ENCODE measurements around the gene MS4A14. TPM values are rescaled to one million over a fixed set of nuclear protein-coding genes. Genes with fewer than 3 reads are reported as not detected.

Gene MS4A14
- total and polyA plus RNA-seq, 9 of the 15 experiments (the other 6 are each of a cell fraction or from before 2014, with no cell fraction given): not detected

DNA sequence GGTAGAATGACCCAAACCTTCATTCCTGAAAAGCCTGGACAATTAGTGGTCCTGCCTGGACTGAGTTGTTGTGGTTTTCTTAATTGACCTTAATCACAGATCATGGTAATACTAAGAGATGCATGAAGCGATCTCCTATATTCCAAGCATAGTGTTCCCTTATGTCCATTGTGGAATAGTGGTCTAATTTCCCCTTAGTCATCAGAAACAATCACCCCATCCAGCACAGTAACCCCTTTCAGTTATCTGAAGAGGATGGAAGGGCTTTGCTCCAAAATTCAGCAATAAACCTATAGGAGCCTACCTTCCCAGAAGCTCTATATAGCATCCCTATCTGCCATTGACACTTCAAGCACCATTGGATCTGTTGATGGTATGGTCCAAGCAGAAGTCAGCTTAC lies 26.4 kb downstream of the MS4A14 start:
- Histone ChIP-seq H3K79me2 (ENCODE audit: control insufficient read depth, insufficient read depth, low read length) (no peaks in the 10 kb centered on the region), H4K20me1 (replicated peaks; ENCODE audit: control insufficient read depth, insufficient read depth, low read length) (no peaks in the 10 kb centered on the region), H3K9me3 (replicated peaks; ENCODE audit: control insufficient read depth, insufficient read depth, low read depth, low read length) (no peaks in the 10 kb centered on the region), H2AFZ (ENCODE audit: low read depth, low read length) (no peak overlapping the region), H3K9me1 (ENCODE audit: control insufficient read depth, insufficient read depth, low read length) (no peaks in the 10 kb centered on the region), H3K9ac (ENCODE audit: insufficient read depth in 1 of 2, low read depth in 2 of 2, low read length in 2 of 2) (no peak overlapping the region), H3K4me3 (no peak overlapping the region), H3K27me3 (ENCODE audit: control insufficient read depth in 2 of 2, insufficient read depth in 2 of 2, low read length in 2 of 2) (no peaks in the 10 kb centered on the region), H3K36me3 (ENCODE audit: control insufficient read depth, insufficient read depth, low read length) (no peaks in the 10 kb centered on the region), H3K4me1 (replicated peaks in 1 of 2; ENCODE audit: control insufficient read depth in 2 of 2, insufficient read depth in 2 of 2, low read length in 2 of 2) (no peaks in the 10 kb centered on the region), H3K27ac (ENCODE audit: extremely low read depth, low read depth, low read length) (no peak overlapping the region), H3K4me2 (ENCODE audit: insufficient read depth, low read length) (no peak overlapping the region)
- no TSS peak for BruUV-seq (replicated peaks)
- FAIRE-seq (no peak), ATAC-seq (no peak), DNase-seq (ENCODE audit: extremely low read depth in 1 of 4, low spot score in 3 of 4) (no peak)
- ChIA-PET CTCF (ENCODE audit: low intra/inter-chr PET ratio) (no interaction called here), POLR2A (no interaction called here)
- in situ Hi-C loops (cut with MboI) (no loop called here), intact Hi-C loops (cut with micrococcal nuclease) (no loop called here)
- no peak for TF ChIP-seq NFYB (IDR thresholded peaks at IDR 0.05; ENCODE audit: extremely low read depth, insufficient read length)
- WGBS (ENCODE audit: insufficient coverage, low coverage, missing lambda C conversion rate): 0% methylated on average over 1 of the region's 1 CpG

DNA sequence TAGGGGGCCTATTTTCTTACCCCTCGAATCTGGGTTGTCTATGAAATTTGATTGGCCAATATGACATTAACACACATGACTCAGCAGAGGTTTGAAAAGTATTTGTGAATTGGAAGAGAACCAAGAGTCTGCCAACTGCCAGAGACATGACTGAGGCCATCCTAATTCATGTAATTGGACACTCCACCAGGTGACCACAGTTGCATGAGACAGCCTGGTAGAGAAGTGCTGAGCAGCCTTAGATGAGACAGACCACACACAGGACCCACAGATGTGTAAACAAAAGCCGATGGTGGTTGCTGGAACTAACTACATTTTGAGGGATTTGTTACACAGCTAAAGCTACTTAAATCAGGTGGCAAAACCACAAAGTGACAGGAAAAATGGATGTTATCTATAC lies 32.3 kb downstream of the MS4A14 start:
- H2AFZ ChIP-seq (ENCODE audit: low read depth, low read length): no peak overlapping the region
- no peaks in the 10 kb centered on the region for H3K27me3 ChIP-seq (ENCODE audit: control insufficient read depth in 2 of 2, insufficient read depth in 2 of 2, low read length in 2 of 2)
- ATAC-seq (no peak), DNase-seq (ENCODE audit: extremely low read depth in 1 of 4, low spot score in 3 of 4) (no peak), FAIRE-seq (no peak)
- ChIA-PET CTCF (ENCODE audit: low intra/inter-chr PET ratio) (no interaction called here), POLR2A (no interaction called here)
- TF ChIP-seq KLF16 (IDR thresholded peaks at IDR 0.05) (no peak), MAFF (IDR thresholded peaks at IDR 0.05; ENCODE audit: low read length) (no peak), TSC22D4 (tag; IDR thresholded peaks at IDR 0.05) (no peak), EGR1 (conservative IDR thresholded peaks at IDR 0.05) (no peak), ZNF76 (CRISPR knock-in tag; IDR thresholded peaks at IDR 0.05; ENCODE audit: borderline replicate concordance) (no peak), SNRNP70 (optimal IDR thresholded peaks at IDR 0.05; ENCODE audit: low read depth, low read length) (no peak), JUNB (CRISPR knock-in tag; conservative IDR thresholded peaks at IDR 0.05) (no peak), THRAP3 (IDR thresholded peaks at IDR 0.05; ENCODE audit: borderline replicate concordance) (no peak), COPS2 (conservative IDR thresholded peaks at IDR 0.05) (no peak), FOXA1 (IDR thresholded peaks at IDR 0.05; ENCODE audit: borderline replicate concordance) (no peak), NCOA4 (IDR thresholded peaks at IDR 0.05; ENCODE audit: partially characterized antibody) (no peak), OTX1 (CRISPR knock-in tag; IDR thresholded peaks at IDR 0.05) (no peak), PTRF (tag; IDR thresholded peaks at IDR 0.05) (no peak), PTTG1 (tag; IDR thresholded peaks at IDR 0.05; ENCODE audit: low read depth) (no peak), ZNF75A (CRISPR knock-in tag; IDR thresholded peaks at IDR 0.05) (no peak)
- TF ChIP-seq, protein P1, sequence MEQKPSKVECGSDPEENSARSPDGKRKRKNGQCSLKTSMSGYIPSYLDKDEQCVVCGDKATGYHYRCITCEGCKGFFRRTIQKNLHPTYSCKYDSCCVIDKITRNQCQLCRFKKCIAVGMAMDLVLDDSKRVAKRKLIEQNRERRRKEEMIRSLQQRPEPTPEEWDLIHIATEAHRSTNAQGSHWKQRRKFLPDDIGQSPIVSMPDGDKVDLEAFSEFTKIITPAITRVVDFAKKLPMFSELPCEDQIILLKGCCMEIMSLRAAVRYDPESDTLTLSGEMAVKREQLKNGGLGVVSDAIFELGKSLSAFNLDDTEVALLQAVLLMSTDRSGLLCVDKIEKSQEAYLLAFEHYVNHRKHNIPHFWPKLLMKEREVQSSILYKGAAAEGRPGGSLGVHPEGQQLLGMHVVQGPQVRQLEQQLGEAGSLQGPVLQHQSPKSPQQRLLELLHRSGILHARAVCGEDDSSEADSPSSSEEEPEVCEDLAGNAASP (IDR thresholded peaks at IDR 0.05): no peak
- TF ChIP-seq, protein P2, sequence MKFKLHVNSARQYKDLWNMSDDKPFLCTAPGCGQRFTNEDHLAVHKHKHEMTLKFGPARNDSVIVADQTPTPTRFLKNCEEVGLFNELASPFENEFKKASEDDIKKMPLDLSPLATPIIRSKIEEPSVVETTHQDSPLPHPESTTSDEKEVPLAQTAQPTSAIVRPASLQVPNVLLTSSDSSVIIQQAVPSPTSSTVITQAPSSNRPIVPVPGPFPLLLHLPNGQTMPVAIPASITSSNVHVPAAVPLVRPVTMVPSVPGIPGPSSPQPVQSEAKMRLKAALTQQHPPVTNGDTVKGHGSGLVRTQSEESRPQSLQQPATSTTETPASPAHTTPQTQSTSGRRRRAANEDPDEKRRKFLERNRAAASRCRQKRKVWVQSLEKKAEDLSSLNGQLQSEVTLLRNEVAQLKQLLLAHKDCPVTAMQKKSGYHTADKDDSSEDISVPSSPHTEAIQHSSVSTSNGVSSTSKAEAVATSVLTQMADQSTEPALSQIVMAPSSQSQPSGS (CRISPR knock-in tag; IDR thresholded peaks at IDR 0.05): no peak
- no peaks in the 10 kb centered on the region for H3K79me2 ChIP-seq (ENCODE audit: control insufficient read depth, insufficient read depth, low read length)
- 0% methylated on average over 2 of the region's 2 CpGs for WGBS (ENCODE audit: insufficient coverage, low coverage, missing lambda C conversion rate)
- H3K9me3 ChIP-seq (replicated peaks; ENCODE audit: control insufficient read depth, insufficient read depth, low read depth, low read length): no peaks in the 10 kb centered on the region
- no peak overlapping the region for H3K27ac ChIP-seq (ENCODE audit: extremely low read depth, low read depth, low read length)
- H3K9ac ChIP-seq (ENCODE audit: insufficient read depth in 1 of 2, low read depth in 2 of 2, low read length in 2 of 2): no peak overlapping the region
- BruUV-seq (replicated peaks): no TSS peak
- H3K4me3 ChIP-seq: no peak overlapping the region
- no peaks in the 10 kb centered on the region for H4K20me1 ChIP-seq (replicated peaks; ENCODE audit: control insufficient read depth, insufficient read depth, low read length)
- intact Hi-C loops (cut with micrococcal nuclease): no loop called here
- no peaks in the 10 kb centered on the region for H3K9me1 ChIP-seq (ENCODE audit: control insufficient read depth, insufficient read depth, low read length)
- no peaks in the 10 kb centered on the region; a peak in 1 of 5 replicates for H3K4me1 ChIP-seq (replicated peaks in 1 of 2; ENCODE audit: control insufficient read depth in 2 of 2, insufficient read depth in 2 of 2, low read length in 2 of 2)
- in situ Hi-C loops (cut with MboI): no loop called here
- H3K4me2 ChIP-seq (ENCODE audit: insufficient read depth, low read length): no peak overlapping the region
- H3K36me3 ChIP-seq (ENCODE audit: control insufficient read depth, insufficient read depth, low read length): no peaks in the 10 kb centered on the region

Data from K562 (cell line).